Neural cell (in vitro differentiated cells): ENCODE results near the gene DDX4.

Source experiments
- CTCF ChIP-seq: fragments of 450-650 bp; IDR thresholded peaks from 2 replicates; pipeline ENCODE4 v1.5.1; 2014; ENCODE audit warnings: antibody characterized with exemption, mild to moderate bottlenecking, moderate library complexity; ENCODE audit not compliant: poor library complexity, severe bottlenecking
- EP300 ChIP-seq: fragments of 450-650 bp; conservative IDR thresholded peaks from 2 replicates; pipeline ENCODE4 v1.6.1; 2014; ENCODE audit warnings: antibody characterized with exemption, mild to moderate bottlenecking, moderate library complexity; ENCODE audit not compliant: poor library complexity, severe bottlenecking
- RAD21 ChIP-seq: fragments of 450-650 bp; conservative IDR thresholded peaks from 2 replicates; pipeline ENCODE4 v1.6.1; 2014; ENCODE audit warnings: antibody characterized with exemption, mild to moderate bottlenecking, moderate library complexity
- SMC3 ChIP-seq: fragments of 450-650 bp; conservative IDR thresholded peaks from 2 replicates; pipeline ENCODE4 v1.6.1; 2014; ENCODE audit warnings: antibody characterized with exemption, mild to moderate bottlenecking, moderate library complexity; ENCODE audit not compliant: poor library complexity
- TAF1 ChIP-seq: IDR thresholded peaks from 2 replicates; pipeline ENCODE4 v1.6.1; 2012; ENCODE audit warnings: low read depth
- TF ChIP-seq, protein P1 (sequence below): IDR thresholded peaks from 2 replicates; pipeline ENCODE4 v1.6.1; 2012; ENCODE audit warnings: borderline replicate concordance

DNA sequence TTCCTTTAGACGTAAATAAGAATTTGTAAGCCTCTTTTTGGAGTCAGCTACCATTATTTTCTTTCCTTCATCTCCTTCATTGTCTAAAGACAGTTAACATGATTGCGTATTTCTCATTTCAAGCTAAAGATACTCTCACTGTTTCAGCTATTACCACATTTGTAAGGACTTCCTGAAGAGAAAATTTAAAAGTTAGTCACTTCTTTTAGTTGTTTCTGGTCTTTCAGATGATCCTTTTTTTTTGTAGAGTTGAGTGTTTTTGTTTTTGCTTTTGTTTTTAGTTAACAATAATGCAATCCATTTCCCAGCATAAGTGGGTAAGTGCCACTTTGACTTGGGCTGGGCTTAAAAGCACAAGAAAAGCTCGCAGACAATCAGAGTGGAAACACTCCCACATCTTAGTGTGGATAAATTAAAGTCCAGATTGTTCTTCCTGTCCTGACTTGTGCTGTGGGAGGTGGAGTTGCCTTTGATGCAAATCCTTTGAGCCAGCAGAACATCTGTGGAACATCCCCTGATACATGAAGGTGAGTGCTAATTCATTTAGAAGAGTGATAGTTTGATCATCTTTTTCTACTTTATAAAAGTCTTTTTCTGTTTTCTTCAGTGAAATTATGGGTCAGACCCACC, 115.3 kb downstream of the DDX4 start:
- no peak for TF ChIP-seq TAF1
- TF ChIP-seq SMC3 = no peak
- TF ChIP-seq CTCF = no peak
- TF ChIP-seq, protein P1, sequence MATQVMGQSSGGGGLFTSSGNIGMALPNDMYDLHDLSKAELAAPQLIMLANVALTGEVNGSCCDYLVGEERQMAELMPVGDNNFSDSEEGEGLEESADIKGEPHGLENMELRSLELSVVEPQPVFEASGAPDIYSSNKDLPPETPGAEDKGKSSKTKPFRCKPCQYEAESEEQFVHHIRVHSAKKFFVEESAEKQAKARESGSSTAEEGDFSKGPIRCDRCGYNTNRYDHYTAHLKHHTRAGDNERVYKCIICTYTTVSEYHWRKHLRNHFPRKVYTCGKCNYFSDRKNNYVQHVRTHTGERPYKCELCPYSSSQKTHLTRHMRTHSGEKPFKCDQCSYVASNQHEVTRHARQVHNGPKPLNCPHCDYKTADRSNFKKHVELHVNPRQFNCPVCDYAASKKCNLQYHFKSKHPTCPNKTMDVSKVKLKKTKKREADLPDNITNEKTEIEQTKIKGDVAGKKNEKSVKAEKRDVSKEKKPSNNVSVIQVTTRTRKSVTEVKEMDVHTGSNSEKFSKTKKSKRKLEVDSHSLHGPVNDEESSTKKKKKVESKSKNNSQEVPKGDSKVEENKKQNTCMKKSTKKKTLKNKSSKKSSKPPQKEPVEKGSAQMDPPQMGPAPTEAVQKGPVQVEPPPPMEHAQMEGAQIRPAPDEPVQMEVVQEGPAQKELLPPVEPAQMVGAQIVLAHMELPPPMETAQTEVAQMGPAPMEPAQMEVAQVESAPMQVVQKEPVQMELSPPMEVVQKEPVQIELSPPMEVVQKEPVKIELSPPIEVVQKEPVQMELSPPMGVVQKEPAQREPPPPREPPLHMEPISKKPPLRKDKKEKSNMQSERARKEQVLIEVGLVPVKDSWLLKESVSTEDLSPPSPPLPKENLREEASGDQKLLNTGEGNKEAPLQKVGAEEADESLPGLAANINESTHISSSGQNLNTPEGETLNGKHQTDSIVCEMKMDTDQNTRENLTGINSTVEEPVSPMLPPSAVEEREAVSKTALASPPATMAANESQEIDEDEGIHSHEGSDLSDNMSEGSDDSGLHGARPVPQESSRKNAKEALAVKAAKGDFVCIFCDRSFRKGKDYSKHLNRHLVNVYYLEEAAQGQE = no peak
- TF ChIP-seq RAD21 = no peak
- no peak for TF ChIP-seq EP300
